SK-N-SH (cell line): Measurements from ENCODE around the gene AIMP1. TPM values are rescaled to one million over a fixed set of nuclear protein-coding genes. Genes with fewer than 3 reads are reported as not detected.

Experiments
- CTCF ChIA-PET: fragments of 300-600, 350-600 bp; formaldehyde crosslinking; extraction: SDS; loops from one replicate; lab custom pipeline; 2021; lab: Yijun Ruan, JAX
- POLR2A ChIA-PET: fragments of 350-600 bp; sonication (Branson Sonifier 250); formaldehyde crosslinking; extraction: SDS; loops from one replicate; lab custom pipeline; 2020; ENCODE audit warnings: antibody characterized with exemption, inconsistent platforms; lab: Yijun Ruan, JAX
- DNase-seq: peaks from one replicate; pipeline ENCODE4 v3.0.0; 2012
- H2AFZ ChIP-seq: fragments of 200-600 bp; sonication (generic); 2 replicates; pipeline ENCODE4 v1.8.1; 2016; ENCODE audit warnings: antibody characterized with exemption, mild to moderate bottlenecking, low read depth
- H3F3A ChIP-seq: fragments of 200-600 bp; sonication (generic); replicated peaks from 2 replicates; pipeline ENCODE3; 2016; ENCODE audit warnings: antibody characterized with exemption, mild to moderate bottlenecking; ENCODE audit not compliant: insufficient read depth
- H3K27ac ChIP-seq, 2 experiments: fragments of 200-500 bp in 1 of 2; fragments of 200-600 bp in 1 of 2; sonication (Bioruptor generic) in 1 of 2; sonication (generic), shearing (Covaris generic) in 1 of 2; 2 replicates each; pipeline versions ENCODE4 v1.5.1 to v1.6.1; 2014 to 2016; ENCODE audit warnings: low read depth in 2 of 2, inconsistent platforms in 1 of 2, low read length in 1 of 2, mild to moderate bottlenecking in 1 of 2, mixed read lengths in 1 of 2
- H3K27me3 ChIP-seq: fragments of 200-600 bp; sonication (generic), shearing (Covaris generic); 2 replicates; pipeline ENCODE4 v1.6.1; 2016; ENCODE audit warnings: mixed run types; ENCODE audit not compliant: insufficient read depth
- H3K36me3 ChIP-seq, 2 experiments: fragments of 200-500 bp in 1 of 2; fragments of 200-600 bp in 1 of 2; sonication (Bioruptor generic) in 1 of 2; sonication (generic) in 1 of 2; replicated peaks in 1 of 2; 2 replicates each; pipeline versions ENCODE3 to v1.5.1; 2014 to 2016; ENCODE audit warnings: low read length in 1 of 2, mild to moderate bottlenecking in 1 of 2; ENCODE audit not compliant: insufficient read depth in 2 of 2, control insufficient read depth in 1 of 2
- H3K4me1 ChIP-seq, 2 experiments: fragments of 200-500 bp in 1 of 2; fragments of 200-600 bp in 1 of 2; sonication (Bioruptor generic) in 1 of 2; sonication (generic), shearing (Covaris generic) in 1 of 2; 2 replicates each; pipeline versions ENCODE4 v1.5.1 to v1.6.1; 2014 to 2016; ENCODE audit warnings: low read depth in 1 of 2, low read length in 1 of 2, mixed run types in 1 of 2; ENCODE audit not compliant: insufficient read depth in 2 of 2, control insufficient read depth in 1 of 2
- H3K4me2 ChIP-seq: fragments of 200-600 bp; sonication (generic), shearing (Covaris generic); 2 replicates; pipeline ENCODE4 v1.6.1; 2017; ENCODE audit warnings: mixed run types
- H3K4me3 ChIP-seq, 2 experiments: fragments of 200-500 bp in 1 of 2; fragments of 200-600 bp in 1 of 2; sonication (Bioruptor generic) in 1 of 2; sonication (generic), shearing (Covaris generic) in 1 of 2; 2 replicates each; pipeline versions ENCODE4 v1.5.1 to v1.8.1; 2014 to 2016; ENCODE audit warnings: low read depth in 2 of 2, inconsistent platforms in 1 of 2, low read length in 1 of 2, mild to moderate bottlenecking in 1 of 2, mixed read lengths in 1 of 2, moderate library complexity in 1 of 2
- H3K79me2 ChIP-seq: fragments of 200-600 bp; sonication (generic); 2 replicates; pipeline ENCODE4 v1.8.1; 2017; ENCODE audit warnings: mild to moderate bottlenecking; ENCODE audit not compliant: insufficient read depth
- H3K9ac ChIP-seq: fragments of 200-600 bp; sonication (generic); 2 replicates; pipeline ENCODE4 v1.6.1; 2017; ENCODE audit warnings: mixed run types
- H3K9me2 ChIP-seq: fragments of 200-600 bp; sonication (generic); 2 replicates; pipeline ENCODE4 v1.6.1; 2017; ENCODE audit warnings: mixed run types
- H3K9me3 ChIP-seq: fragments of 200-600 bp; sonication (generic); 2 replicates; pipeline ENCODE4 v1.6.1; 2017; ENCODE audit warnings: mixed run types, mild to moderate bottlenecking, moderate library complexity
- H4K20me1 ChIP-seq: fragments of 200-600 bp; sonication (generic); 2 replicates; pipeline ENCODE4 v1.6.1; 2017; ENCODE audit warnings: mild to moderate bottlenecking, mixed run types; ENCODE audit not compliant: insufficient read depth
- FOXM1 ChIP-seq: IDR thresholded peaks from 2 replicates; pipeline ENCODE4 v1.4.0; 2012; ENCODE audit warnings: low read depth, mild to moderate bottlenecking
- GABPA ChIP-seq: IDR thresholded peaks from 2 replicates; pipeline ENCODE4 v1.4.0; 2012; ENCODE audit warnings: low read depth, mild to moderate bottlenecking
- JUND ChIP-seq: IDR thresholded peaks from 2 replicates; pipeline ENCODE4 v1.4.0; 2012
- NFIC ChIP-seq: IDR thresholded peaks from 2 replicates; pipeline ENCODE4 v1.4.0; 2012; ENCODE audit warnings: borderline replicate concordance
- PBX3 ChIP-seq: IDR thresholded peaks from 2 replicates; pipeline ENCODE4; 2012
- POLR2AphosphoS5 ChIP-seq: IDR thresholded peaks from 2 replicates; pipeline ENCODE4 v1.6.1; 2012; ENCODE audit warnings: low read depth, low read length
- RAD21 ChIP-seq: IDR thresholded peaks from 2 replicates; pipeline ENCODE4 v1.6.1; 2012; ENCODE audit warnings: mild to moderate bottlenecking, low read length
- RCOR1 ChIP-seq: fragments of 150-350 bp; IDR thresholded peaks from 2 replicates; pipeline ENCODE4 v1.6.1; 2017; ENCODE audit warnings: antibody characterized with exemption, low read length
- RFX5 ChIP-seq: IDR thresholded peaks from 2 replicates; pipeline ENCODE4 v1.6.1; 2012; ENCODE audit warnings: mild to moderate bottlenecking, improper control_type of control experiment, low read length
- RXRA ChIP-seq: IDR thresholded peaks from 2 replicates; pipeline ENCODE4 v1.4.0; 2012; ENCODE audit warnings: low read depth, mild to moderate bottlenecking, borderline replicate concordance
- TAF1 ChIP-seq: IDR thresholded peaks from 2 replicates; pipeline ENCODE4 v1.6.1; 2012; ENCODE audit warnings: low read depth, mild to moderate bottlenecking, low read length, moderate library complexity, borderline replicate concordance
- TEAD4 ChIP-seq: IDR thresholded peaks from 2 replicates; pipeline ENCODE4 v1.4.0; 2012; ENCODE audit warnings: mild to moderate bottlenecking, borderline replicate concordance; ENCODE audit not compliant: insufficient read depth
- USF2 ChIP-seq: fragments of 150-350 bp; IDR thresholded peaks from 2 replicates; pipeline ENCODE4 v1.6.1; 2017; ENCODE audit warnings: antibody characterized with exemption, low read length, low read depth, borderline replicate concordance
- YY1 ChIP-seq: IDR thresholded peaks from 2 replicates; pipeline ENCODE4 v1.4.0; 2012; ENCODE audit warnings: low read depth, mild to moderate bottlenecking
- ZBTB33 ChIP-seq: IDR thresholded peaks from 2 replicates; pipeline ENCODE4 v1.4.0; 2012; ENCODE audit warnings: low read depth, borderline replicate concordance
- WGBS: methylation state at CpG from one replicate; pipeline ENCODE4 v1.1.6; 2017; ENCODE audit warnings: low lambda C conversion rate; 5-methylcytosine and 5-hydroxymethylcytosine counted together
- polyA plus RNA-seq, 3 experiments: library from polyadenylated mRNA; depleted of rRNA; stranded (reverse); fragments of >200 nt; gene quantifications; 2 replicates each; pipeline ENCODE4 v1.2.3, GENCODE V29; 2012
- TF ChIP-seq, protein P1 (sequence below): IDR thresholded peaks from 2 replicates; pipeline ENCODE4 v1.6.1; 2012; ENCODE audit warnings: mild to moderate bottlenecking, low read depth, low read length, moderate library complexity
- TF ChIP-seq, protein P2 (sequence below): IDR thresholded peaks from 2 replicates; pipeline ENCODE4 v1.4.0; 2012; ENCODE audit warnings: low read depth, borderline replicate concordance

The AIMP1 gene
- polyA plus RNA-seq, 1 of the 3 experiments (the other 2 are of a cell fraction): 14.0 TPM

GRCh38 chr4:106333186-106333585, 16.8 kb downstream of the AIMP1 start:
- no peak for DNase-seq
- POLR2A ChIA-PET: no interaction called here
- no peak overlapping the region for H2AFZ ChIP-seq

More at GRCh38 chr4:106333186-106333585, 16.8 kb downstream of the AIMP1 start:
- Histone ChIP-seq H4K20me1 (no peaks in the 10 kb centered on the region), H3K9me2 (no peaks in the 10 kb centered on the region), H3K4me1 (no peaks in the 10 kb centered on the region; a peak in 1 of 4 replicates), H3K4me3 (no peak overlapping the region), H3K9ac (no peak overlapping the region), H3K27ac (no peak overlapping the region), H3K27me3 (no peaks in the 10 kb centered on the region), H3K4me2 (no peak overlapping the region), H3F3A (peaks cover 30% of the 10 kb centered on the region), H3K9me3 (no peaks in the 10 kb centered on the region), H3K36me3 (peaks cover 79 to 87% of the 10 kb centered on the region in 2 experiments), H3K79me2 (peaks cover 5% of the 10 kb centered on the region)
- TF ChIP-seq RAD21 (no peak), RXRA (no peak), YY1 (no peak), JUND (no peak), TEAD4 (no peak), ZBTB33 (no peak), GABPA (no peak), RCOR1 (no peak), RFX5 (no peak), PBX3 (no peak), NFIC (no peak), FOXM1 (no peak), USF2 (no peak), POLR2AphosphoS5 (no peak), TAF1 (no peak)
- TF ChIP-seq, protein P1, sequence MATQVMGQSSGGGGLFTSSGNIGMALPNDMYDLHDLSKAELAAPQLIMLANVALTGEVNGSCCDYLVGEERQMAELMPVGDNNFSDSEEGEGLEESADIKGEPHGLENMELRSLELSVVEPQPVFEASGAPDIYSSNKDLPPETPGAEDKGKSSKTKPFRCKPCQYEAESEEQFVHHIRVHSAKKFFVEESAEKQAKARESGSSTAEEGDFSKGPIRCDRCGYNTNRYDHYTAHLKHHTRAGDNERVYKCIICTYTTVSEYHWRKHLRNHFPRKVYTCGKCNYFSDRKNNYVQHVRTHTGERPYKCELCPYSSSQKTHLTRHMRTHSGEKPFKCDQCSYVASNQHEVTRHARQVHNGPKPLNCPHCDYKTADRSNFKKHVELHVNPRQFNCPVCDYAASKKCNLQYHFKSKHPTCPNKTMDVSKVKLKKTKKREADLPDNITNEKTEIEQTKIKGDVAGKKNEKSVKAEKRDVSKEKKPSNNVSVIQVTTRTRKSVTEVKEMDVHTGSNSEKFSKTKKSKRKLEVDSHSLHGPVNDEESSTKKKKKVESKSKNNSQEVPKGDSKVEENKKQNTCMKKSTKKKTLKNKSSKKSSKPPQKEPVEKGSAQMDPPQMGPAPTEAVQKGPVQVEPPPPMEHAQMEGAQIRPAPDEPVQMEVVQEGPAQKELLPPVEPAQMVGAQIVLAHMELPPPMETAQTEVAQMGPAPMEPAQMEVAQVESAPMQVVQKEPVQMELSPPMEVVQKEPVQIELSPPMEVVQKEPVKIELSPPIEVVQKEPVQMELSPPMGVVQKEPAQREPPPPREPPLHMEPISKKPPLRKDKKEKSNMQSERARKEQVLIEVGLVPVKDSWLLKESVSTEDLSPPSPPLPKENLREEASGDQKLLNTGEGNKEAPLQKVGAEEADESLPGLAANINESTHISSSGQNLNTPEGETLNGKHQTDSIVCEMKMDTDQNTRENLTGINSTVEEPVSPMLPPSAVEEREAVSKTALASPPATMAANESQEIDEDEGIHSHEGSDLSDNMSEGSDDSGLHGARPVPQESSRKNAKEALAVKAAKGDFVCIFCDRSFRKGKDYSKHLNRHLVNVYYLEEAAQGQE: no peak
- TF ChIP-seq, protein P2, sequence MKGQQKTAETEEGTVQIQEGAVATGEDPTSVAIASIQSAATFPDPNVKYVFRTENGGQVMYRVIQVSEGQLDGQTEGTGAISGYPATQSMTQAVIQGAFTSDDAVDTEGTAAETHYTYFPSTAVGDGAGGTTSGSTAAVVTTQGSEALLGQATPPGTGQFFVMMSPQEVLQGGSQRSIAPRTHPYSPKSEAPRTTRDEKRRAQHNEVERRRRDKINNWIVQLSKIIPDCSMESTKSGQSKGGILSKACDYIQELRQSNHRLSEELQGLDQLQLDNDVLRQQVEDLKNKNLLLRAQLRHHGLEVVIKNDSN: no peak
- CTCF ChIA-PET: interaction anchor here (1.0 kb wide), 1 partner anchor 36 kb away, joined by 3 read pairs; no protein-coding TSS in a partner anchor
- 95% methylated on average over 5 of the region's 5 CpGs for WGBS
